NCI-H2107 treated with DMSO at 0.1 percent for 48 hours (cell line): ENCODE data around the gene SLC13A5.
"Not testable (repeated sequence)": the region's sequence is repeated elsewhere in the genome, so short reads cannot be mapped to it uniquely, and the experiment has no call there.

Source experiments
- DNase-seq: peaks from one replicate; lab custom pipeline; 2025; ENCODE audit not compliant: unreplicated experiment; lab: John Stamatoyannopoulos, UW

Gene SLC13A5

DNA sequence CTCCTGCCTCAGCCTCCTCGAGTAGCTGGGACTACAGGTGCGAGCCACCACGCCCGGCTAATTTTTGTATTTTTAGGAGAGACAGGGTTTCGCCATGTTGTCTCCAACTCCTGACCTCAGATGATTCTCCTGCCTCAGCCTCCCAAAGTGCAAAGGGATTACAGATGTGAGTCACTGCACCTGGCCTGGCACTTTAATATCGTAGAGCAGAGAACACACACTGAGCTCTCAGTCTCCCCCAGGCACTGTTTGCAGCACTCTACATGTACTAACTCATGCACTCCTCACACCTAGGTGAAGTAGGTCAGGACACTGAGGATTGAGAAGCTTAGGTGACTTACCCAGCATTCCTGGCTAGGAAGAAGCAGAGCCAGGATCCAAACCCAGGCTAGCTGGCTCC, 46.6 kb downstream of the SLC13A5 start:
- no peak for DNase-seq

DNA sequence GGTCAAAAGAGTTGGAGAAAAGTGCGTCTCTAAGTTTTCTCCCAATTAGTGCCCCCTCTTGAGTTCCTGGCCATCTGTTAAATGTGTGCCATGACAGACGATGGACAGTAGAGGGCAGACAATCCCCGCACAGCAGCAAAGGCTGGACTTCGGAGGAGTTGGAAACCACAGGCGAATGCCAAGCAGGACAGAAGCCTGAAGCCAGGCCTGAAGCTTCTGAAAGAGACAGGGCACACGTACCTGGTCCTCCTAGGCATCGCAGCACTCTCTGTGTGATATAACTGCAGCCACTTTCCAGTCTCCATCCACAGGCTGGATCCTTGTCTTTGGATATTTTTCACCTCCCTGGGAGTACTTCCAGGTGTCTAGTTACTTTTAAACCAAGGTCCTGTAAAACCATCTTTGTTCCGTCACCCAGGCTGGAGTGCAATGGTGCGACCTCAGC, 47.1 kb downstream of the SLC13A5 start:
- DNase-seq: peak; percentile 13

DNA sequence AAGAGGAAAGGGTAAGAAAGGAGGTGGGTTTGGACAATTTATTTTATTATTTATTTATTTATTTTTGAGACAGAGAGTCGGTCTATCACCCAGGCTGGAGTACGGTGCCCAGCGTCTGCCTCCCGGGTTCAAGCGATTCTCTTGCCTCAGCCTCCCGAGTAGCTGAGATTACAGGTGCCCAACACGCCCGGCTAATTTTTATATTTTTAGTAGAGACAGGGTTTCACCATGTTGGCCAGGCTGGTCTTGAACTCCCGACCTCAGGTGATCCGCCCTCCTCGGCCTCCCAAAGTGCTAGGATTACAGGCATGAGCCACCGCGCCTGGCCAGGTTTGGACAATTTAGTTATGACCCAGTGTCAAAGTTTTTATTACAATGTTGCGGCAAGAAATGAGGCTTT, 50.0 kb downstream of the SLC13A5 start:
- DNase-seq: not testable (repeated sequence)

DNA sequence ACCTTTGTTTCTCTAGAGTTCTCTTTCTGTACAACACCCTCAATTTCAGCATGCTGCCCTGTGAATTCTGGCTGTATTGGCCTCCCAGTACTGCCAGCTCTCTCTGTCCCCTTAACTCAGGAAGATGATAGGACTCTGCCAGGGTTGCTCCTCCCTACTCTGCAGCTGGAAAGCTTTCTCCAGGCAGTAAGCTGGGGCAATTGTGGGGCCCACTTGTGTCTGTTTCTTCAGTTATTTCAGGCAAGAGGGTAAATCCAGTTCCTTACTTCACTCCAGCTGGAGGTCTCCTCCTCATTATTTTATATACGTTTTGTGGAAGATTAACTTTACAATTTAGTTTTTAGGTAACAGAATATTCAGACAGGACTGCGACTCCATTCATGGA, 51.7 kb downstream of the SLC13A5 start:
- no peak for DNase-seq

DNA sequence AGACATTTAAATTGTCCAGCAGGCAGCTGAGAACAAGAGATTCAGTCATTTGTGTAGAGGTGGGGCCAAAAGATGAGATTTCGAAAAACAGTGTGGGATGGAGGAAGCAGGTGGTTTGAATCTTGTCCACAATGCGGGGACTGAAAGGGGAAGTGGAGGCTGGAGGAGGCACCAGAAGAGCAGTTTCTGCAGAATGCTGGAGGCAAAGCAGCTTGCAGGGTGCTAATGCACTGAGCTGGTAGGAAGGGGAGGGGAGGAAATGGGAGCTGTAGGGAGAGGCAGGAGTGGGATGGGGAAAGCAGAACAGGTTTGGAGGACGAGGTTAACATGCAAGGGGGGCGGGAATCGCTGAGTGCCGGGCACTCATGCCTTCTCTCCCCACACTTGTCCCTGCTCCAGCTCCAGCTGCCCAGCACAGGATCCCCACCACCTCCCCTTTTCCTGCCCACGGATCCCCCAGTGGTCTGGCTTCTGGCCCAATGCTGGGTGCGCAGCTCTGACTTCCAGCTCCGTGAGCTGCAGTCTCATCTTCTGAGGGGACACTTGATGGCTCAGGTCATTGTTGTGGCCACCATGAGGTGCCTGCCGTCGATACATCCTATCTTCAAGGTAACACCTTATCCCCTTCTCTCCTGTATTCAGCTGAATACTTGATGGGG, 52.2 kb downstream of the SLC13A5 start:
- DNase-seq: no peak

DNA sequence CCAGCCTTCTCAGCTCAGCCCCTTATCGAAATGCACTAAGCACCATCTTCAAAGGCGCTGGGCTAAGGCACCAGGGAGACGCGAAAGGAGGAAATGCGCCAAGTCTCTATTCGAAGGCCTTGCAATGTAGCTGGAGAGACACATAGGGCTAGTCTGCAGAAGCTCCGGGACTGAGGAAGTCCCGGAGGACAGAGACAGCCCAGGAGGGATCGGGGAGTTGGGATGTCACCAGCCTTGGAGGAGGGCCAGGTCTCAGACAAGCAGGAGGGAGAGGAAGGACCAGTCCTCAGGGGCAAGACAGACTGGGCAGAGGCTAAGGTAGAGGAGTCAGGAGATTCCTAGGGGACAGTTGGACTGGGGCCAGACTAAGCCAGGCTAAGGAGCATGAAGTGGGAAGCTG, 53.1 kb downstream of the SLC13A5 start:
- DNase-seq: no peak

DNA sequence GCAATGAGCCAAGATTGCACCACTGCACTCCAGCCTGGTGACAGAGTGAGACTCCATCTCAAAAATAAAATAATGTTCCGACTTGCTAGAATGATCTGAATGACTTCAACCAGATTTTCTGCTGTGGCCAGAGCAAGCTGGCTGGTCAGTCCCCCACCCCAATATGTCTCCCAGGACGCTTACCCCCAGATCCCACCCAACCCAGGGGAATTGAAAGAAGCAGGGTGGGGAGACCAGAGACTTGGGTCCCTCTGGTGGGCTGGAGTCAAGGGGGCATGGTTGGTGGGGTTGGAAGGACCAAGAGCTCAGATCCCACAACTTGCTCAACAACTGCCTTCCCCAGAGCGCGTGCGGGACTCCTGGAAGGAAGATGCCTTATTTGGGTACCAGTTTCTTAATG, 54.8 kb downstream of the SLC13A5 start:
- DNase-seq: not testable (repeated sequence)

DNA sequence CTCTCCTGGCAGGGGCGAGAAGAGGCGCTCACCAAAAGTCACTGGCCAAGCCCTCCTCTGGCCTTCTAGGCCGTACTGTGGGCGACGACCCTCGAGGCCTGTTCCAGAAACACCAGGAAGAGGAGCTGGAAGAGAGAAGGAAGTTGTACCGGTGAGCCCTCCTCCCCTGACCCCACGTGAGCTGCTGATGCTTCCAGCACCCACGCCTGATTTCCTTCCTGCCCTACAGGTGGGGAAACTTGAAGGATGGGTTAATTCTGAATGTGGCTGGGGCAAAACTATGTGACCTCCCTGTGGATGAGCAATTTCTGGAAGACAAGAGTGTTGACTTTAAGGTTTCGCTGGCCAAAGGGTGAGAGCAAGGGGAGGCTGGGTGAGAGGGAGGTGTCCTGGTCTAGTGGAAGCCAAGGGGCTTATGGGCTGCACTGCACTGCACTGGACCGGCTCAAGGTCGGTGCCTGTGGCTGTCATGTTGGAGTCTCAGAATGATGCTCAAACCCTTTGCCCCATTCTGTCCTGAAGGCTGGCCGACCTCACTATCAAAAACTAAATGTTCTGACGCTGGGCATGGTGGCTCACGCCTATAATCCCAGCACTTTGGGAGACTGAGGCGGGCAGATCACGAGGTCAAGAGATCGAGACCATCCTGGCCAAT, 55.4 kb downstream of the SLC13A5 start:
- no peak for DNase-seq

DNA sequence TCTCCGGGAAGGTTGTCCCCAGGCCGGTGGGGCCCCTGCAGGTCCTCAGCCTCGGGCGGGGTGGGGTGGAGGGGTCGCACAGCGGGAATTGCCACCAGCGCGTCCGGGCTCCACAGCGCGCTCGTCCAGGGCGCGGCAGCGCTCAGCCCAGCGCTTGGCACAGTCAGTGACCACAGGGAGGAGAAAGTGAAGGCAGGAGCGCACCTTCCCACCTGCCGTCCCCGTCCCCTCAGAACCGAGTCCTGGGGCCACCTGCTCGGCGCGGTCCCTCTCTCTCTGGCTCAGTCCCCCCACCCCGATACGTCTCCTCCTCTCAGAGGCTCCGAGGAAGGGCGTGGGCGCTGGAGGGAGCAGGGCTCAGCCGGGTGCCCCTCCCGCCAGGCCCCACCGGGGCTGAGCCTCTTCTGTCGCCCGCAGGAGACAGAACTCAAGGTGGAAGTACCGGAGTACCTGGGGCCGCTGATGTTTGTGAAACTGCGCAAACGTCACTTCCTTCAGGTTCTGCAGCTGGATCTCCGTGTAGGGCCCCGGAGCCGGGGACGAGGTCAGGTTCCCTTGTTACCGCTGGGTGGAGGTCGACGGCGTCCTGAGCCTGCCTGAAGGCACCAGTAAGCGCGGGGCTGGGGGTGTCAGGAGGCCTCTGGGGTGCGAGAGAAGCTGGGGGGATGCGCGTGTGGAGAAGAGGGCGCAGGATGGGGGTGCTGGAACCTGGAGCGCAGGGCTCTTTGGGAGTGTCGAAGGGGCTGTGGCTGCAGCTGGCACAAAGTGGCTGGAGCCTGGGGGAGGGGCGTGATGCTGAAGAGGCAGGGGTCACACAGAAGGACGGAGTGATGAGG, 56.2 kb downstream of the SLC13A5 start:
- DNase-seq: peak; percentile 8

DNA sequence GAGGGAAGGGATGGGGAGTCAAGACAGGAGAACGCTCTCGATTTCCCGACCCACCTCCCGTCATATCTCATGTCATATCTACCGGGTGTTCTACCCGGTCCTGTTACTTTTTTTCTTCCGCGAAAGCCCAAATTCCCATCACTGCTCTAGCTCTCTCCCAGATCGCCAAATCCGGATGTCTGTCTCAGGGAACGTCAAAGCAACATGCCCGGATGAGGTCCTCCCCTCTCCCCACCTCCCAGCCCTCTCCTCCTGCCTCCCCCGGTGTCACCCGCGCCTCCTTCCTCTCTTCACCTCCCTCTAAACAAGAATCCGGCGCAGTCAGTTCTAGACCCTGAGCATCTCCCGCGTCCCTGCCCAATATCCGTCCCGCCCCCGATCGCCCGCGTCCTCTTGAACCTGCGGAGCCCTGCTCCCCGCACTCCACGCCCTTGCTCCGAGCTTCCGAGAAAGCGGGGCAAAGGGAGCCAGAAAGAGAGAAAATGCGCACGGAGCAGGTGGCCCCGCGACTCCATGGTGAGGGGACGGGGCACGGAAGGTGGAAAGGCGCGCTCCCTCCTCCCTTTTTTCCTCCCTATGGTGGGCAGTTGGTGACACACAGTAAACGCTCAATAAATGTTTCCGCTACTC, 57.3 kb downstream of the SLC13A5 start:
- not testable (repeated sequence) for DNase-seq

DNA sequence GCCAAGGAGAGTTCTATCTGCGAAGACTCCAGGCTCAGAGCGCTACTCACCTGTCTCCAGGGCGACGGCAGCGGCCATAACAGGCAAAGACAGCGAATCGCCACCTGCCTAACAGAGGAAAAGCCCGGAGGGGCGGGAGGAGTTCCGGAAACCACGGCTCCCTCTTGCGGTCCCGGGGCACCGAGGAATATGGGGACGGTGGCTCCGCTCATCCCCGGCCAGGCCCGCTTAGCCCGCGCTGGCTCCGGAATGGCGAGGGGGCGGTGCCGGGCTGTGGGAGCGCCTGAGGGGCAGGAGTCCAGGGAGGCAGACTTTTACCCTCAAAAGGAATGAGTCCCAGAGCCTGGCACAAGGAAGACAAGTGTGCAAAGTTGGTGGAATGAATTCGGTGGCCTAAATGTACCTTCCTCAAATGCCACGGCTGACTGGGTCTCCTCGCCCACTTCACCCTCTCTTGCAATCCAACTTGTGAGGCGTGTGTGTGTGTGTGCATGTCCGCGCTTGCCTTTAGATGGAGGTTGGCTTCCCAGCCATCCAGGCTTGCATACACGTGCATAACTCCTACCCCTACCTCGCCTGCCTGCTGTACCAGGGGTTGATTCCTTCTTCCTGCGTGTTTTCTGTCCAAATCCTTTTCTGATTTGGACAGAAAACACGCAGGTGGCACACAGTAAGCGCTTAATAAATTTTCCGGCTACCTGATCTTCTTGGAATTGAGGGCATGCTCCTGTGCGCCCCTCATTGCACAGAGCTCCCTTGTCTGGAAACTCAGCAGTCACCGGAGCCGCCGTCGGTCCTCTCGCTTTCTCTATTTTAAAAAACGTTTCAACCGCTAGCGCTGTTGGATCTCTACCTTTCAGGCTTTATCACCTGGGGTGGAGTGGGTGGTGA, 58.1 kb downstream of the SLC13A5 start:
- DNase-seq: peak; percentile 8

DNA sequence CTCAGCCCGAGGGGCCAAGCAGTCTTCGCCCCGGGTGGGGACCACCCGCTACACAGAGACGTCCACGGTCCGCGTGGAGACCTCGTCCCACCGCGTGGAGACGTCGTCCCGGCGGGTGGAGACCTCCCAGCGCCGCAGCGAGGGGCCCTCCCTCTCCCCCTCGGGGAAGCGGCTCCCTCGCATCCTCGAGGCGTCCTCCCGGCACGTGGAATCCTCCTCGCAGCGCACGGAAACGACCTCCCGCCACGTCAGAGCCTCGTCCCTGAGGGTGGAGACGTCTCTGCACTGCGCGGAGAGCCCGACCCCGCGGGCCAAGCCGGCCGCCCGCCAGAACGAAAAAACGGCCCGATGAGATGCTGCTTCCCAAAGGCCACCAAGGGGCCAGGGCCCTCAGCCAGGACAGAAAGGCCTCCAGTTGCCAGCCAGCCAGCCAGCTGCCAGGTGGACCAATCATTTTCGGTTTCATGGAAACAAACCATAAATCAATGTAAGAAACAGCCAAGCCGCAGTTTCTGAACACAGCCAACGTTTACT, 61.2 kb downstream of the SLC13A5 start:
- DNase-seq: no peak

DNA sequence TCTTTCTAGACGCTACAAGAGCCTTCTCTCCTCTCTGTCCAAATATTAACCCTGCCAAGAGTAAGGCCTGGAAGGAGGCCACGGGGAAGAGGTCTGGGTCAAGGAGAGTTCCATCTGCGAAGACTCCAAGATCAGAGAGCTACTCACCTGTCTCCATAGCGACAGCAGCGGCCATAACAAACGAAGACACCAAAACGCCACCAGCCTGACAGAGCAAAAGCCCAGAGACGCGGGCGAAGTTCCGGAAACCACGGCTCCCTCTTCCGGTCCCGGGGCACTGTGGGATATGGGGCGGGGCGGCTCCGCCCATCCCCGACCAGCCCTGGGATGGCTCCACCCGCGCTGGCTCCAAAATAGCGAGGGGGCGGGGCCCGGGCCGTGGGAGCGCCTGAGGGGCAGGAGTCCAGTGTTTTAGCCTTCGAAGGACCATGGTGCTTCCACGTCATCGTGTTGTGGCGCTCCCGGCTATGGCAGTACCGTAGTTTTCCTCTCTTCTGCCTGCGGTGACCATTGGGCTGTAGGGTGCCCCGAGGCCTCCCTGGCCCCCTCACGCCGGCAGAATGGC, 61.7 kb downstream of the SLC13A5 start, which contains the start of the genes C17orf100 and MED31:
Gene C17orf100 (plus strand): TSS at position 409 of the 565 bp plus-strand sequence. CDS start 152 bp downstream, at position 561.
Gene MED31 (minus strand): TSS at position 252 of the 565 bp plus-strand sequence. CDS start 77 bp downstream, at position 175.
- peak; percentile 56 for DNase-seq

DNA sequence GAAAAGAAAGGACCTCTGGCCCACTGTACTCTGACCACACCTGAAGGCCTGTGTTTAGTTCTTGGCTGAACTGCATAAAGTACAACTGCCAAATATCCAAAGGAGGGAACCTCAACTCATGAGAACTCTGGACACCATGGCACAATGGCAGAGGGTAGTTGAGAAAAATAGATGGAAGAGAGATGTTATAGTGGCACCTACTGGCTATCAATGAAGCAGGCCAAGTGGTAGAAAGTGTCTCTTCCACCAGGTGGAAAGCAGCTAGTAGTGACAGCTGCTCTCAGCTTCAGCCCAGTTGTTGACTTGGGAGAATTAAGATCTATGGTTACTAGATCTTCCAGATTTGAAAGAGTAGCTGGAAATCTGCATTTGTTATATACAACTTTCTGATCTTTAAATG, 65.0 kb downstream of the SLC13A5 start:
- no peak for DNase-seq

DNA sequence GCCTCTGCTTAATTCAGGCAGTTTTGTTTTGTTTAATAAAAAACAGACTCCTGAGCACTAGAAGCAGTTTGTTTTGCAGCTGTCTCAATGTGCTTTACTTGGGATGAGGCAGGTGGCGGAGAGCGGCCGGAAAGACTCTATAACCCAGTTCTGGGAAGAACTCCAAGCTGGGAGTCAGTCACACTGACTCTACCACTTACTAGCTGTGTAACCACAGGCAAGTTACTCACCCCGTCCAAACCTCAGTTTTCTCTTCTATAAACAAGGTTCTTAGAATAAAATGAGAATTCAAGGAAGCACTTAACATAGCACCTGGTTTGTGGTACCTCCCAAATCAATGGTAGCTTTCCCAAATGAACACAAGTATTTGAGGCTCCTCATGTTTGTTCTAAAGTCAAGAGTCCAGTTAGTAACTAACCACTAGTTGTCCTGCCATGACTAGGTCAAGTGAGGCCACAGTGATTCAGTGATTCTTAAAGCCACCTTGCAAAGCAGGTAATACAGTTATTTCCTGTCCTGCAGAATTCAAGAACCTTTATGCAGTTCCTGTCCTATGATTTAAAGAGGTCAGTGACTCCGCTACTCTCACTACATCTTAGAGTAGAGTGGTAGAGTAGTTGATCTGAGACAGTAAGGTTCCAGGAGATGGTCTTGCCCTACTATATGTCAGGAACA, 69.6 kb downstream of the SLC13A5 start:
- DNase-seq: no peak

DNA sequence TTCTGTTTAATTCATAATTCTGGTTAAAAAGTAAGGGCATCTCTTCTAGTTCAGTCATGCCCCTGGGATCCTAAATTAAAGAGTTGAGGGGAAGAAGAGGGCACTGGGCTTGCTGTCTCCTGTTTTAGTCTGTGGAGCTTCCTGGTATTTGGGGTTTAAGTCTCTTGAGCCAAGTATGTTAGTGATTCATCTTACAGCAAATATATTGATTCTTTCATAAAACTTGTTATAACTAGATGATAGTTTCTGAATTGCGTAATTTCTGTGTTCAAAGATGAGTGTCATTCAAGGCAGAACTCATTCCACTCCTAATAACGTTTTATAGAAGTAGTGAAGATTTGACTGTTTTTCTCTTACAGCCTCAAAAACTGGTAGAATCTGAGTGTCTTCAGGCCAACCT, 70.6 kb downstream of the SLC13A5 start:
- no peak for DNase-seq

DNA sequence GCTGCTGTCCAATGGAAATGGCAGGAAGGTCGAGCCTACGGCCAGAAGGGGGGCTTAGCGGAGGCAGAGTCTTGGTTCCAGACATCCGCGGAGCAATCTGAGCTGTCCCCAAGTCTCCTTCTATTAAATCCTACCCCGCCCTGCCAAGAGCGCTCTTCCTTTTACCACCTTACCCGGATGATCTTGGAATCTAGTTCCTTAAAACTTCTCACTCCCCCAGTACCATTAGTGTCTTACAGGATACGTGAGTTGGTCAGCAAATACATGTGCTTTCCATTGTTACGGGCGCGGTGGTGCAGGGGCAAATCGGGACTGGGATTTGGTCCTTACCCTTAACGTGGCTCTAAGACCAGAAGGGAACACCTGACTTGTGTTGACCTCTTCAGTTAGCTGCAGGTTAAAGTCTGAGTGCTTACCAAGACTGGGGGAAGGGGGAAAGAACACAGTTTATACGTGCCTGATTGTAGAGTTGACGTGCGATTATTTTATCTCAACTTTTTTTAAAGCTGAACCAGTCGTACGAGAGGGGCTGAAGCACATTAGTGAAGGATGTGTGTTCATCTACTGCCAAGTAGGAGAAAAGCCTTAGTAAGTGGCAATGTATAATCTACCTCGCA, 71.8 kb downstream of the SLC13A5 start:
- no peak for DNase-seq

DNA sequence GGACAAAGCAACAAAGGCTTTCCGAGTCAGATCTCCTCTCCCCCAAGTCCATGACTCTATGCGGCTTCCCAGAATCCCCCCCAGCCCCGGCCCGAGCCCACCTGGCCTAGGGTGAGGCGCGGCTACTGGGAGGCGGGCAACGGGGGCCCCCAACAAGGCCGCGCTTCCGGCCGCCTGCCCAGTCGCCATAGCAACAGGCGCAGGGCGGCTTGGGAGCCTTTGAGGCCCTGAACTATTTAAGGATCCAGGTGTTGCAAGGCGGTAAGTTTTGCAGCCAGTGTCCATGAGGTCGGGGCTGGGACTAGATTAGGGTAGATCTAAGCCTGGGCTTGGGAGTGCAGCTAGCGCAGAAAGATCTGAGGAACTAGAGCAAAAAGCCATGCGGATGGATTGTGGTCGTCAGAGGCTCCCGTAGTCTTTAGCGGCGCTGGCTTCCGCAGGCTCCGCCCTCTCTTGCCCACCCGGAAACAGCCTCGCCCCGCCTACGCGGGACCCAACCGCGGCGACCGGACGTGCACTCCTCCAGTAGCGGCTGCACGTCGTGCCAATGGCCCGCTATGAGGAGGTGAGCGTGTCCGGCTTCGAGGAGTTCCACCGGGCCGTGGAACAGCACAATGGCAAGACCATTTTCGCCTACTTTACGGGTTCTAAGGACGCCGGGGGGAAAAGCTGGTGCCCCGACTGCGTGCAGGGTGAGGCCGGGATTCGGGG, 72.5 kb downstream of the SLC13A5 start, which contains the start of the genes KIAA0753 and TXNDC17:
Gene KIAA0753 (minus strand): TSS at position 176 of the 711 bp plus-strand sequence. CDS start 5,608 bp downstream, outside the sequence.
Gene TXNDC17 (plus strand): TSS at position 525 of the 711 bp plus-strand sequence. CDS start 23 bp downstream, at position 548.
- DNase-seq: peak; percentile 48
